Keratinocyte (primary cell): ENCODE data around the gene CCDC149. TPM values are rescaled to one million over a fixed set of nuclear protein-coding genes. Genes with fewer than 3 reads are reported as not detected.

ENCODE experiments used
- DNase-seq: peaks from one replicate; pipeline ENCODE4 v3.0.0-alpha.2; 2011; ENCODE audit warnings: low read depth, missing footprints, low spot score
- FAIRE-seq: peaks from 2 replicates; lab custom pipeline; 2011; peaks lifted over from hg19 to GRCh38; lab: Jason Lieb, UNC
- H2AFZ ChIP-seq: 2 replicates; pipeline ENCODE4 v1.6.0; 2012; ENCODE audit warnings: low read length, control low read depth, inconsistent platforms; ENCODE audit not compliant: control insufficient read depth
- H3K27ac ChIP-seq: 2 replicates; pipeline ENCODE4 v1.5.1; 2011; ENCODE audit warnings: low read length; ENCODE audit not compliant: control insufficient read depth, insufficient read depth
- H3K27me3 ChIP-seq: 3 replicates; pipeline ENCODE4 v1.6.0; 2011; ENCODE audit warnings: low read length; ENCODE audit not compliant: control insufficient read depth, insufficient read depth; ENCODE audit errors: extremely low read depth
- H3K36me3 ChIP-seq, 2 experiments: 2 replicates in 1 of 2; 3 replicates in 1 of 2; pipeline ENCODE4 v1.5.1; 2011; ENCODE audit warnings: low read length in 2 of 2, mild to moderate bottlenecking in 1 of 2; ENCODE audit not compliant: control insufficient read depth in 2 of 2, insufficient read depth in 2 of 2; ENCODE audit errors: extremely low read depth in 1 of 2
- H3K4me1 ChIP-seq: 3 replicates; pipeline ENCODE4 v1.5.1; 2011; ENCODE audit warnings: low read length; ENCODE audit not compliant: control insufficient read depth, insufficient read depth; ENCODE audit errors: extremely low read depth
- H3K4me2 ChIP-seq: 3 replicates; pipeline ENCODE4 v1.6.0; 2011; ENCODE audit warnings: low read depth, low read length; ENCODE audit not compliant: control insufficient read depth, insufficient read depth; ENCODE audit errors: extremely low read depth
- H3K4me3 ChIP-seq, 3 experiments: fragments of 200-600 bp in 1 of 3; sonication (generic) in 1 of 3; 2 replicates in 2 of 3; 3 replicates in 1 of 3; pipeline ENCODE4 v1.5.1; 2011 to 2016; ENCODE audit warnings: low read length in 3 of 3, mild to moderate bottlenecking in 3 of 3, control low read depth in 2 of 3, inconsistent platforms in 1 of 3, low read depth in 1 of 3, mixed read lengths in 1 of 3, mixed run types in 1 of 3, moderate library complexity in 1 of 3; ENCODE audit not compliant: control insufficient read depth in 2 of 3, insufficient read depth in 2 of 3; ENCODE audit errors: extremely low read depth in 1 of 3
- H3K79me2 ChIP-seq: 2 replicates; pipeline ENCODE4 v1.6.0; 2012; ENCODE audit warnings: low read length; ENCODE audit not compliant: control insufficient read depth, insufficient read depth
- H3K9ac ChIP-seq: 3 replicates; pipeline ENCODE4 v1.6.0; 2011; ENCODE audit warnings: low read length; ENCODE audit not compliant: control insufficient read depth, insufficient read depth; ENCODE audit errors: extremely low read depth
- H3K9me1 ChIP-seq: 3 replicates; pipeline ENCODE4 v1.6.0; 2011; ENCODE audit warnings: low read length; ENCODE audit not compliant: control insufficient read depth, insufficient read depth; ENCODE audit errors: extremely low read depth
- H3K9me3 ChIP-seq: 2 replicates; pipeline ENCODE4 v1.5.1; 2012; ENCODE audit warnings: low read depth, low read length; ENCODE audit not compliant: control insufficient read depth
- H4K20me1 ChIP-seq: 3 replicates; pipeline ENCODE4 v1.6.0; 2011; ENCODE audit warnings: low read length; ENCODE audit not compliant: control insufficient read depth, insufficient read depth; ENCODE audit errors: extremely low read depth
- CTCF ChIP-seq, 3 experiments: IDR thresholded peaks in 1 of 3; conservative IDR thresholded peaks in 1 of 3; optimal IDR thresholded peaks in 1 of 3; 2 replicates in 2 of 3; 3 replicates in 1 of 3; pipeline versions ENCODE3 to v1.5.1; 2011; ENCODE audit warnings: low read length in 3 of 3, mild to moderate bottlenecking in 3 of 3, moderate library complexity in 2 of 3, control low read depth in 1 of 3, inconsistent platforms in 1 of 3; ENCODE audit not compliant: insufficient read depth in 2 of 3; ENCODE audit errors: extremely low read depth in 1 of 3
- EZH2 ChIP-seq: IDR thresholded peaks from one replicate; pipeline ENCODE4 v1.6.1; 2012; ENCODE audit warnings: inconsistent platforms, mild to moderate bottlenecking, low read length, moderate library complexity
- dilution Hi-C: fragments of 300-500 bp; cut with MboI; formaldehyde crosslinking; loops from one replicate; pipeline ENCODE4 v1.7.0; 2020; ENCODE audit warnings: low sequenced_read_pairs; ENCODE audit not compliant: extremely low pct_ligation_motif_present
- polyA plus RNA-seq, 5 experiments: library from polyadenylated mRNA; depleted of rRNA in 3 of 5; stranded (reverse) in 3 of 5; stranded (forward) in 1 of 5; unstranded in 1 of 5; fragments of >200 nt; gene quantifications; 1 replicate in 1 of 5; 2 replicates in 3 of 5; 3 replicates in 1 of 5; pipeline versions ENCODE4 v1.2.1 to v1.2.3, GENCODE V29; 2011 to 2012; ENCODE audit warnings: missing spikeins in 2 of 5, low read depth in 1 of 5, low replicate concordance in 1 of 5

Gene CCDC149
- polyA plus RNA-seq, 1 donor (not counting 4 experiments of a cell fraction or from before 2014, with no cell fraction given): 2.1 TPM

- no peak for TF ChIP-seq EZH2
- TF ChIP-seq CTCF (optimal IDR thresholded peaks at IDR 0.05 in 1 of 3, IDR thresholded peaks at IDR 0.05 in 1 of 3, conservative IDR thresholded peaks at IDR 0.05 in 1 of 3; ENCODE audit: extremely low read depth in 1 of 3, insufficient read depth in 2 of 3, low read length in 3 of 3): peak in 2 of 3 experiments; percentile 9 to 48
- peaks cover 3% of the 10 kb centered on the region for H3K4me1 ChIP-seq
Measured at GRCh38 chr4:24915121-24915922, 2.5 kb upstream of the CCDC149 start.

DNA sequence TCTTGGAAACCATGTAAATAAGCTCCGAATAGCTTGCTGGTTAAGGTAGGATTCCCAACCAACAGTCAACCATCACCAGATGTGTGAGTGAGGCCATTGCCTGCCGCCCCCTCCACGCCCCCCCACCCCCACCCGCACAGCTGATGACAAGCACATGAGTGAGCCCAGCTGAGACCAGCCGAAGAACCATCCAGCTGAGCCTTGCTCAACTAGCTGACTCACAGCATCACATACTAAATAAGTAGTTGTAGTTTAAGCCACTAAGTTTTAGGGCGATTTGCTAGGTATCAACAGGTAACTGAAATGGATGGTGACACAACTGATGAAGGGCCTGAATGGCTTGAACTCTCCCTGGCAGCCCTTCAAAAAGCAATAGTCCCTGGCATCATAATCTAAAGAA, 1.6 kb upstream of the CCDC149 start:
- DNase-seq (no peak), FAIRE-seq (no peak)
- H3K27ac ChIP-seq: no peak overlapping the region
- H3K36me3 ChIP-seq: peaks cover 0 to 2% of the 10 kb centered on the region in 2 experiments
- dilution Hi-C loops: no loop called here
- H3K27me3 ChIP-seq: no peaks in the 10 kb centered on the region
- H2AFZ ChIP-seq: no peak overlapping the region
- peaks cover 3% of the 10 kb centered on the region for H3K4me1 ChIP-seq
- H3K9me3 ChIP-seq: no peaks in the 10 kb centered on the region
- H3K9ac ChIP-seq: no peak overlapping the region
- no peaks in the 10 kb centered on the region for H4K20me1 ChIP-seq
- H3K4me3 ChIP-seq: no peak overlapping the region
- H3K4me2 ChIP-seq: no peak overlapping the region
- H3K9me1 ChIP-seq: no peaks in the 10 kb centered on the region
- H3K79me2 ChIP-seq: no peaks in the 10 kb centered on the region
- TF ChIP-seq CTCF (optimal IDR thresholded peaks at IDR 0.05 in 1 of 3, IDR thresholded peaks at IDR 0.05 in 1 of 3, conservative IDR thresholded peaks at IDR 0.05 in 1 of 3; ENCODE audit: extremely low read depth in 1 of 3, insufficient read depth in 2 of 3, low read length in 3 of 3) (no peak), EZH2 (no peak)

More at GRCh38 chr4:24915121-24915922, 2.5 kb upstream of the CCDC149 start:
- H2AFZ ChIP-seq: no peak overlapping the region
- H3K4me2 ChIP-seq: no peak overlapping the region
- no peak overlapping the region for H3K27ac ChIP-seq
- H3K9ac ChIP-seq: no peak overlapping the region
- H3K36me3 ChIP-seq: no peaks in the 10 kb centered on the region
- H3K9me3 ChIP-seq: no peaks in the 10 kb centered on the region
- H3K9me1 ChIP-seq: no peaks in the 10 kb centered on the region
- DNase-seq: no peak
- H4K20me1 ChIP-seq: no peaks in the 10 kb centered on the region
- H3K79me2 ChIP-seq: no peaks in the 10 kb centered on the region
- FAIRE-seq: no peak
- dilution Hi-C loops: no loop called here
- no peak overlapping the region for H3K4me3 ChIP-seq
- no peaks in the 10 kb centered on the region for H3K27me3 ChIP-seq
